Activated CD4-positive, alpha-beta T cell treated with anti-CD3 and anti-CD28 coated beads, Interleukin-2, amount 10 ng/mL, durations not matched to agents 24 days and 14 days (primary cell): Measurements from ENCODE around the gene RYR1. TPM values are rescaled to one million over a fixed set of nuclear protein-coding genes. Genes with fewer than 3 reads are reported as not detected.
"Not testable (repeated sequence)": the region's sequence is repeated elsewhere in the genome, so short reads cannot be mapped to it uniquely, and the experiment has no call there.

Experiments
- DNase-seq: peaks from one replicate; pipeline ENCODE4 v3.0.0; 2022
- H3K27ac Mint-ChIP-seq: one replicate; pipeline ENCODE4 v1.8.0; 2022; ENCODE audit warnings: mild to moderate bottlenecking, mixed read lengths
- H3K27me3 Mint-ChIP-seq: one replicate; pipeline ENCODE4 v1.8.0; 2022; ENCODE audit warnings: mixed read lengths
- H3K36me3 Mint-ChIP-seq: one replicate; pipeline ENCODE4 v1.8.0; 2022; ENCODE audit warnings: low read depth, mild to moderate bottlenecking, mixed read lengths
- H3K4me1 Mint-ChIP-seq: one replicate; pipeline ENCODE4 v1.8.0; 2021; ENCODE audit warnings: mixed read lengths
- H3K4me3 Mint-ChIP-seq: one replicate; pipeline ENCODE4 v1.8.0; 2022; ENCODE audit warnings: mild to moderate bottlenecking, moderate library complexity, mixed read lengths
- H3K9me3 Mint-ChIP-seq: one replicate; pipeline ENCODE4 v1.8.0; 2021; ENCODE audit warnings: mixed read lengths
- intact Hi-C: fragments of 100-400 bp; cut with micrococcal nuclease; formaldehyde crosslinking; loops from one replicate; pipeline ENCODE4 v1.15.1; 2023
- total RNA-seq: library from RNA; stranded (reverse); gene quantifications from 2 replicates; pipeline ENCODE4 v1.2.3, GENCODE V29; 2022

The RYR1 gene
- total RNA-seq, 1 donor from 2014 or later, result 4.0 TPM

DNA sequence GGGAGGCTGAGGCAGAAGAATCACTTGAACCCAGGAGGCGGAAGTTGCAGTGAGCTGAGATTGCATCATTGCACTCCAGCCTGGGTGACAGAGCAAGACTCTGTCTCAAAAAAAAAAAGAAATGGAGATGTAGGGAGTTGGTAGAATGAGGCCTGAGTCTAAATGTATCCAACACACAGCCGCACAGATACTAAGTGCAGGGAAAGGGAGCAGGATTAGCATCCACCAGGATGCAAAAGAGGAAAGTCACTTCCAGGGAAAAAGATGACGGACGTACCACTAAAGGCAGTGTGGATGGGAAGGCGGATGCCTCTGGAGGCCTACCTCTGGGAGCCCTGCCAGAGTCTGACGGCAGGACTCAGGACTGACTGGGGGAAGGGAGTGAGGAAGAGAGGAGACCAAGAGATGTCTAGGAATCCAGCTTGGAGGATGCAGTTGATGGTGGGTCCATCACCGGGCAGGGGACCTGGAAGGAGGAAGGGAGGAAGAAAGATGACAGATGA, 23.8 kb upstream of the RYR1 start:
- no peak overlapping the region for H3K4me3 Mint-ChIP-seq
- H3K4me1 Mint-ChIP-seq, result peaks cover 2% of the 10 kb centered on the region
- H3K27me3 Mint-ChIP-seq, result no peaks in the 10 kb centered on the region
- DNase-seq, result no peak
- intact Hi-C loops, result loop anchor here (10.0 kb wide), 1 partner anchor 485 kb away; the partner anchor contains the start of genes NFKBIB and SIRT2
- peaks cover 19% of the 10 kb centered on the region for H3K36me3 Mint-ChIP-seq
- no peaks in the 10 kb centered on the region for H3K9me3 Mint-ChIP-seq
- no peak overlapping the region for H3K27ac Mint-ChIP-seq

DNA sequence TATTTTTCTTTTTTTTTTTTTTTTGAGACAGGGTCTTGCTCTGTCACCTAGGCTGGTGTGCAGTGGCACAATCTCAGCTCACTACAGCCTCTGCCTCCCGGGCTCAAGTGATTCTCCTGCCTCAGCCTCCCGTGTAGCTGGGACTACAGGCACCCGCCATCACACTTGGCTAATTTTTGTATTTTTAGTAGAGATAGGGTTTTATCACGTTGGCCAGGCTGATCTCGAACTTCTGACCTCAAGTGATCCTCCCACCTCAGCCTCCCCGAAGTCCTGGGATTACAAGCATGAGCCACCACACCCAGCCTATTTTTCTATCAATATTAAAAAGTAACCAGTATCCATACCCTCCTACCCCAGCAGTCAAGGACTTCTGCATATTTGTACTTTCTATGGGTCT, 23.1 kb upstream of the RYR1 start:
- H3K4me3 Mint-ChIP-seq, H3K27me3 Mint-ChIP-seq, H3K27ac Mint-ChIP-seq, DNase-seq, intact Hi-C loops, H3K9me3 Mint-ChIP-seq, H3K4me1 Mint-ChIP-seq: not testable (repeated sequence)
- H3K36me3 Mint-ChIP-seq, result peaks cover 13% of the 10 kb centered on the region

DNA sequence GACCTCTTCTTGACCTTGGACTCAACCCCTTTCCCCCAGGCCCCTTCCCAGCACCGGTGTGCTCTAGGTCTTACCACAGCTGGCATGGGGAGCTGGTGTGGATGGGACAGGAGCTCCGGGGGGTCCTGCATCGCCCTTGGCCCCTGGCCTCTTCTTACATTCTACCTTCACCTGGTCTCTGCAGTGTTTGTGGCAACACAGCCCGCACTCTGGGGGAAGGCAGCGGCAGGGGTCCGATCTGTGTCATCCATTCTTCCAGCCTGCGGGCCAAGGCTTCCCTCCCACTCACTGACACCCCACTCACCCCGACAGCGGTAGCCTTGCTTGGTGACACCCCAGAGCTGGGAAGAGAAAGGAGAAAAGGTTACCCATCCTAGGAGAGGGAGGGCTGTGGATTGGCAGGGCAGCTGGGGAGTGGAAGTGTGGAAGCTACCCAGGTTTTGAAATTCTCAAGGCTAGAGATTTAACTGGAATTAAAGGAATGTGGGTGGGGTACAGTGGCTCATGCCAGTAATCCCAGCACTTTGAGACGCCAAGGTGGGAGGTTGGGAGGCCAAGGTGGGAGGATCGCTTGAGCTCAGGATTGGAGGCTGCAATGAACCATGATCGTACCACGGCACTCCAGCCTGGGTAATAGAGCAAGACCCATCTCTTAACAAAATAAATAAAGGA, 22.3 kb upstream of the RYR1 start:
- Mint-ChIP-seq H3K9me3 (no peaks in the 10 kb centered on the region), H3K27ac (no peak overlapping the region)
- DNase-seq, result no peak

DNA sequence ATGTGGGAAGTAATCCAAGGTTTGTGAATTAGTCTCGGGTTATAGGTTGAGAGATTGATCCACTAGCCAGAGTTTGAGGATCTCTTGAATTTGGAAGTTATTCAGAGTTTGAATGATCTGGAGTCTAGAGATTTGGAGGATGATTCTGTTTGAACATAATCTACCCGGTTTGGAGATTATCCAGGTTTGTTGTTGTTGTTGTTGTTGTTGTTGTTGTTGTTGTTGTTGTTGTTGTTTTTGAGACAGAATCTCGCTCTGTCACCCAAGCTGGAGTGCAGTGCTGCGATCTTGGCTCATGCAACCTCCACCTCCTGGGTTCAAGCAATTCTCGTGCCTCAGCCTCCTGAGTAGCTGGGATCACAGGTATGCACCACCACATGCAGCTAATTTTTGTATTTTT, 21.6 kb upstream of the RYR1 start:
- H3K27me3 Mint-ChIP-seq, H3K4me1 Mint-ChIP-seq, H3K4me3 Mint-ChIP-seq, DNase-seq, H3K27ac Mint-ChIP-seq, H3K9me3 Mint-ChIP-seq, intact Hi-C loops: not testable (repeated sequence)
- peaks cover 10% of the 10 kb centered on the region for H3K36me3 Mint-ChIP-seq

More for the DNA sequence above, 22.3 kb upstream of the RYR1 start:
- Mint-ChIP-seq H3K27me3 (no peaks in the 10 kb centered on the region), H3K4me3 (no peak overlapping the region), H3K4me1 (no peaks in the 10 kb centered on the region), H3K36me3 (peaks cover 11% of the 10 kb centered on the region)
- intact Hi-C loops, result no loop called here

DNA sequence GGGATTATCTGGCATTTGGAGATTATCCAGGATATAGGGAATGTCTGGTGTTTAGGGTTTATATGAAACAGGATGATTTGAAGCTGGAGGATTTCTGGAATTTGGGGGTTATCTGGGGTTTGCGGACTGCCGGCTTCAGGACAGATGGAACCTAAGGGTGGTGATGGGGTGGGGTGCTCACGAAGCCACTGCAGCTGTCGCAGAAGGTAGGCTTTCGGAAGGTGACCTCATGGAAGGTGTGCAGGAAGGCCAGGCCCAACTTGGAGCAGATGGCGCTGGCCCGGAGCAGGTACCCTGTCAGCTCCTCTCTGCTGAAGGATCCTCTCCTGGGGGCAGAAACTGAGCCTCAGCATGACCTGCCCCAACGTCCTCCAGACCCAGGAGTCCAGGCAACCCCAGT, 21.0 kb upstream of the RYR1 start:
- intact Hi-C loops, result no loop called here
- H3K27me3 Mint-ChIP-seq, result no peaks in the 10 kb centered on the region
- no peak overlapping the region for H3K27ac Mint-ChIP-seq
- peaks cover 5% of the 10 kb centered on the region for H3K36me3 Mint-ChIP-seq
- no peak overlapping the region for H3K4me3 Mint-ChIP-seq
- H3K9me3 Mint-ChIP-seq, result no peaks in the 10 kb centered on the region
- DNase-seq, result no peak
- peaks cover 10% of the 10 kb centered on the region for H3K4me1 Mint-ChIP-seq

DNA sequence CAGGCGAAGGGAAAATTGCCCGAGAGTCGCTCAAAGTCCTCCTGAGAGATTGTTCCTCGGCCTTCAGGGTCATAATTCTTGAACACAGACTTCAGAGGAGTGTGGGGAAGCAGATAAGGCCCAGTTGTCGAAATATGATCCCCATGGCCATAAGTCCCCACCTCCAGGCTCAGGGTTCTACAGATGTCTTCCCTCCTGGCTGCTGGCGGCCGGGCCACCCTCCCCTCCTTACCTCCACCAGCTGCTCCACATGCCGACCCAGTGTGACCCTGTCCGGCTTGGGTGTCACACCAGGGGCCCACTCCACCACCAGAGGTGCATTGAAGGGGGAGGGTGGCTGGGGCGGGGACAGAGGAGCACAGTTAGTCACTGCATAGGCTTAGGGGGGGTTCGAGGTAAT, 20.5 kb upstream of the RYR1 start:
- Mint-ChIP-seq H3K9me3 (no peaks in the 10 kb centered on the region), H3K36me3 (peaks cover 3% of the 10 kb centered on the region), H3K4me1 (peaks cover 14% of the 10 kb centered on the region), H3K27me3 (no peaks in the 10 kb centered on the region), H3K4me3 (no peak overlapping the region), H3K27ac (no peak overlapping the region)
- intact Hi-C loops, result no loop called here
- DNase-seq, result no peak

DNA sequence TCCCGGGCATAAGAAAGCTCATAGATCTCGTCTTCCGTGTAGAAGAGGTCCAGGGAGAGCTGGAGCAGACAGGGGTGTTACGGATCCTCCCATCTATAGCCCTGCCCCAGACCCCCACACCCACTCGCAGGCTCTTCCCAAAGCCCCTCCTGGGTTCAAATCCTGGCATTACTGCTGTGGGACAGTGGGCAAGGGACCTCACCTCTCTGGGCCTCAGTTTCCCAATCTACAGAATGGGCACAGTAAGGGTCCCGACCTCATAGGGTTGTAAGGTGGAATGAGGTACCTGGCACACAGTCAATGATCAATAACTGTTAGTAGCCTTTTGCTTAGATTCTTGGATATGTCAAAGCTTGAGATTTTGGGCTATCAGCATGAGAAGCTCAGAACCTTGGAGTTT, 20.1 kb upstream of the RYR1 start:
- intact Hi-C loops, result no loop called here
- H3K4me3 Mint-ChIP-seq, result no peak overlapping the region
- H3K27me3 Mint-ChIP-seq, result no peaks in the 10 kb centered on the region

DNA sequence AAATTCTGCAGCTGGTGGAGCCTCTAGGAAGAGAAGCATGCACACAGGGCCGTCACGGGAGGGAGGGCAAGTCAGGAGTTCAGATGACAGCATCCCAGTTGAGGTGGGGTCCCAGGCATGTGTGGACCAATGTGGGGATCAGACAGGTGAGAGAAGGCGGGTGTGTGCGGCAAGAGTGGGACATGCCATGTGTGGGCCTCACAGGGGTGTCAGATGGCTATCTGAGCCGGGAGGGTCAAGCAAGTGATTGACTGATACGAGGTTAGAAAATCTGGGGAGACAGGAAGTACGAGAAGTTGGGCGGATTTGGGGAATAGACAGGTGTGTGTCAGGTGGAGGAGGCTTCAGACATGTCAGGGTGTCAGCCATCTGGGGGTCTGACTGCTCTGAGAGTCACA, 16.3 kb upstream of the RYR1 start:
- Mint-ChIP-seq H3K36me3 (no peaks in the 10 kb centered on the region), H3K9me3 (no peaks in the 10 kb centered on the region), H3K4me3 (peak overlapping the region; percentile 88), H3K27me3 (no peaks in the 10 kb centered on the region), H3K27ac (peak overlapping the region; percentile 82), H3K4me1 (peaks cover 19% of the 10 kb centered on the region)
- no peak for DNase-seq
- intact Hi-C loops, result no loop called here

More for the DNA sequence above, 20.1 kb upstream of the RYR1 start:
- peaks cover 16% of the 10 kb centered on the region for H3K4me1 Mint-ChIP-seq
- DNase-seq, result no peak
- H3K36me3 Mint-ChIP-seq, result peaks cover 3% of the 10 kb centered on the region
- no peak overlapping the region for H3K27ac Mint-ChIP-seq
- H3K9me3 Mint-ChIP-seq, result no peaks in the 10 kb centered on the region

DNA sequence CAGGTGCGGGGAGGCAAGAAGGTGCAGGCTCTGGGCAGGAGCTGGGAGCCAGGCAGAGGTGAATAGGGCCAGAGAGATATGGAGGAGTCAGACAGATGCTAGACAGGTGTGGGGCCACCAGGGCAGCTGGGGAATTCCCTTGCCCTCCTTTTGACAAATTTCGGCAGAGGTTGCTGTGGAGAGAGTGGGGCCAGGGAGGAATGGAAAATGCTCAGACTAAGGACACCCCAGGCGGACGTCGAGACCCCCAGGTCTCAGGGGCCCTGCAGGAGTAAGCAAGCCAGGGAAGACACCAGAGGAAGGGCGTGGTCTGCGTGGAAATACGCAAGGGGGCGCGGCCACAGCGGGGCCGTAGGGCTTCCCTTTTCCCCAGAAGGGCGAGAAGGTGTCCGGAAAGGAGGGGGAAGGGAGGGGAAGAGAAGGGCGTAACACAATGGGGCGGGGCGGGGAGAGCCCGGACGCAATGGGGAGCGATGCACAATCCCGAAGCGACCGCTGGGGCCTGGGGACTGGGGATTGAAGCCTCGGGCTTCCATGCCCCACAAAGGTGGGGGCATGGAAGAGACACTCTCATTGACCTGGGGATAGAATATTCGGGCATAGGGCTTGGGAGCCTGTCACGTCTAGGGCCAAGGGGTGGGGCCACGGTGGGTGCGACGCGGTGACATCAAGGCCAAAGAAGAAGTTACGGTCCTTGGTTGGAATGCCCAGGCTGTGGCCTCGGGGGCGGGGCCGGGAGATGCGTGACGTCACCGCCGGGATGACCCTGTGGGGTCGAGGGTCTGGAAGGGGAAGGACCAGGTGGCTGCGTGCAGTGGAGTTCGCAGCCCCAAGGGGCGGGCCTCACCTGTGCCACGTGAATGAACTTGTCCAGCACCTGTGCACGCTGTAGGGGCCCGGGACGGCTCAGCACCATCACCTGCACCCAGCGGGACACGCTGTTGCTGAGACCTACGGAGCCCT, 15.7 kb upstream of the RYR1 start:
- H3K4me1 Mint-ChIP-seq, result peaks cover 19% of the 10 kb centered on the region
- no peaks in the 10 kb centered on the region for H3K36me3 Mint-ChIP-seq
- H3K4me3 Mint-ChIP-seq, result peak overlapping the region; percentile 88
- intact Hi-C loops, result no loop called here
- H3K27me3 Mint-ChIP-seq, result no peaks in the 10 kb centered on the region
- no peaks in the 10 kb centered on the region for H3K9me3 Mint-ChIP-seq
- peak overlapping the region; percentile 82 for H3K27ac Mint-ChIP-seq
- DNase-seq, result peak; percentile 91

DNA sequence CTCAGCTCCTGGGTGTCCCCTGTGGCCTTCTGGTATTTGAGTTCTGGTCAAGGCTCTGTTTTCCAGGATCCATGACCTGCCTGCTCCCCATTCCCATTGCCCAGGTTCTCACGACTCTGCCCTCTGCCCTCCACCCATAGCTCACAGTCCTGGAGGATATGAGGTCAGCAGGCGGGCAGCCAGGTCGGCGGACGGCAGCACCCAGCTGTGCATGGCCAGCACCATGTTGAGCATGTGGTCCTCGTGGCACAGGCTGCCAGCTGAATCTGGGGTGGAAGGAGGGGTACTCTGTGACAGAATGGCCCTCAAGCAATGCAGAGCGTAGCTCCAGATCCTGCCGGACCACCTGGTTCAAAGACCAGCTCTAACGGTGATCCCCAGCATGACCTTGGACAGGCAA, 12.6 kb upstream of the RYR1 start:
- no peak overlapping the region for H3K4me3 Mint-ChIP-seq
- no peak for DNase-seq
- intact Hi-C loops, result no loop called here
- no peaks in the 10 kb centered on the region for H3K9me3 Mint-ChIP-seq
- H3K4me1 Mint-ChIP-seq, result peaks cover 21% of the 10 kb centered on the region
- no peak overlapping the region for H3K27ac Mint-ChIP-seq
- no peaks in the 10 kb centered on the region for H3K27me3 Mint-ChIP-seq
- no peaks in the 10 kb centered on the region for H3K36me3 Mint-ChIP-seq

DNA sequence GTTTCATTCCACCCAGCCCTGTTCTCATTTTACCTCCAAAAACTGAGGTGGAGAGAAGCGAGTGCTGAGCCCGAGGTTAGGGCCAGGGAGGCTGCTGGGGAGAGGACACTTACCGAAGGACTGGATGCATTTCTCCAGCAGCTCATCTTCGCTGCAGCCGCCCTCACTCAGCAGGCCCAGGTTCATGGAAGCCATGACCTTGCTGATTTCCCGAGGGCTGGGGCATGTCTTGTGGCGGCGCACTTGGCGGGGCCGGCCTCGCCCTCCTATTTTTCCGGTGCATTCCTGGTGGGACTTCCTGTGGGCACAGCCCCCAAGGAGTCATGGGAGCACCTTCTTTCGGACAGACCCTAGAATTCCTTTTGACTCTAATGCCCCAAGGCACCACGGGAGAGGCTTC, 11.6 kb upstream of the RYR1 start:
- Mint-ChIP-seq H3K27me3 (no peaks in the 10 kb centered on the region), H3K4me1 (peaks cover 21% of the 10 kb centered on the region), H3K27ac (no peak overlapping the region), H3K4me3 (no peak overlapping the region), H3K36me3 (no peaks in the 10 kb centered on the region), H3K9me3 (no peaks in the 10 kb centered on the region)
- intact Hi-C loops, result no loop called here
- DNase-seq, result no peak

DNA sequence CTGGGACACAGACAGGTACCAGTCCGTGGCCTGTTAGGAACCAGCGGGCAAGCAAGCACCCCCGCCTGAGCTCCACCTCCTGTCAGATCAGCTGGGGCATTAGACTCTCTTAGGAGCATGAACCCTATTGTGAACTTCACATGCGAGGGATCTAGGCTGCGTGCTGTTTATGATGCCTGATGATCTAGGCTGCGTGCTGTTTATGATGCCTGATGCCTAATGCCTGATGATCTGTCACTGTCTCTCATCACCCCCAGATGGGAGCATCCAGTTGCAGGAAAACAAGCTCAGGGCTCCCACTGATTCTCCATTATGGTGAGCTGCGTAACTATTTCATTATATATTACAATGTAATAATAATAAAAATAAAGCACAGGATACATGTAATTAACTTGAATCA, 11.1 kb upstream of the RYR1 start:
- Mint-ChIP-seq H3K9me3 (no peaks in the 10 kb centered on the region), H3K27me3 (no peaks in the 10 kb centered on the region), H3K36me3 (no peaks in the 10 kb centered on the region), H3K4me3 (no peak overlapping the region), H3K27ac (no peak overlapping the region), H3K4me1 (peaks cover 20% of the 10 kb centered on the region)
- intact Hi-C loops, result no loop called here
- no peak for DNase-seq

DNA sequence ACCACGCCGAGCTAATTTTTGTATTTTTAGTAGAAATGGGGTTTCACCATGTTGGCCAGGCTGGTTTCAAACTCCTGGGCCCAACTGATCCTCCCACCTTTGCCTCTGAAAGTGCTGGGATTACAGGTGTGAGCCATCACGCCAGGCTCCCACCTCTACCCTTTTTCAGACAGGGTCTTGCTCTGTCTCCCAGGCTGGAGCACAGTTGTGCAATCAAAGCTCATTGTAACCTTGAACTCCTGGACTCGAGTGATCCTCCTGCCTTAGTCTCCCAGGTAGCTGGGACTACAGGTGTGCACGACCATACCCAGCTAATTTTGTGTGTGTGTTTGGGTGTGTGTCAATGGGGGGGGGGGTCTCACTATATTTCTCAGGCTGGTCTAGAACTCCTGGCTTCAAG, 9.2 kb upstream of the RYR1 start:
- Mint-ChIP-seq H3K27me3 (no peaks in the 10 kb centered on the region), H3K36me3 (no peaks in the 10 kb centered on the region), H3K9me3 (no peaks in the 10 kb centered on the region), H3K4me1 (peaks cover 20% of the 10 kb centered on the region), H3K4me3 (no peak overlapping the region), H3K27ac (no peak overlapping the region)
- intact Hi-C loops, result no loop called here
- no peak for DNase-seq

DNA sequence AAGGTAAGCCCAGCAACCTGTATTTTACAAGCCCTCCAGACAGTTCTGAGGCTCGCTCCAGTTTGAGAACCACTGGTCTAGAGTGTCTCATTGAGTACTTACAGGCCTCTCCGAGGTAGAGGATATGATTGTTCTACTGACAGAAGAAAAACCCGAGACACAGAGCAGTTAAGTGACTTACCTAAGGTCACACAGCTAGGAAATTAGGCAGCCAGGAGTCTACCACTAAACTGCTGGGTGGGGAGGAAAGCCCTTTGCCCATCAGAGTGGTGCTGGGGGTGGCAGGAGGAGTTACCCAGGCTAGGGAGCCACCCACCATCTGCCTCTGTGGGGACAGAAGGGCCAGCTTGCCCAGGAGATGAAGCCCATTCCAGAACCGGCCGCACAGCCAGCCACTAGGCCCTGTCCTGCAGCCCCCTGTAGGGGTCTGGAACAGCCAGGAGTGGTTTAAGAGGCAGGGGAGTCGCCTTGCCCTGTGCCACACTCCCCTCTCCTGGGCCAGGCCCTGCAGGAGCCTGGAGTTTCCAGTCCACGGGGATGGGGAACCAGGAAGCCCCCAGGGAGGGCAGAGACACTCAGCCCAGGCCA, 8.2 kb upstream of the RYR1 start:
- no peaks in the 10 kb centered on the region for H3K36me3 Mint-ChIP-seq
- H3K4me3 Mint-ChIP-seq, result peak overlapping the region; percentile 40
- H3K27ac Mint-ChIP-seq, result peak overlapping the region; percentile 84
- no peaks in the 10 kb centered on the region for H3K9me3 Mint-ChIP-seq
- intact Hi-C loops, result no loop called here
- no peaks in the 10 kb centered on the region for H3K27me3 Mint-ChIP-seq
- peaks cover 25% of the 10 kb centered on the region for H3K4me1 Mint-ChIP-seq
- DNase-seq, result no peak
